ENCODE data around the gene HPS1.

The HPS1 gene

GRCh38 chr10:98373260-98374040 is 73.3 kb downstream of the HPS1 start:
- no peaks in the 10 kb centered on the region for H3K27me3 ChIP-seq (ENCODE audit: insufficient read depth, low read depth)
- no peak for TF ChIP-seq CTCF (conservative IDR thresholded peaks at IDR 0.05; ENCODE audit: low read depth, low read length)
- H3K36me3 ChIP-seq (ENCODE audit: insufficient read depth), result no peaks in the 10 kb centered on the region
- no peaks in the 10 kb centered on the region for H3K79me2 ChIP-seq (ENCODE audit: insufficient read depth, low read depth)
- no peak overlapping the region for H3K4me2 ChIP-seq
- no peak overlapping the region for H2AFZ ChIP-seq (ENCODE audit: low read depth)
- H3K9ac ChIP-seq, result no peak overlapping the region
- no peaks in the 10 kb centered on the region for H3K4me1 ChIP-seq (ENCODE audit: low read depth, poor library complexity, severe bottlenecking)
- no peaks in the 10 kb centered on the region for H4K20me1 ChIP-seq (ENCODE audit: insufficient read depth)
- H3K27ac ChIP-seq, result no peak overlapping the region
- no peak overlapping the region for H3K4me3 ChIP-seq (IDR thresholded peaks at IDR 0.05; ENCODE audit: insufficient read depth, low read depth, low read length)

GRCh38 chr10:98370831-98371820 is 75.6 kb downstream of the HPS1 start:
- Histone ChIP-seq H3K27ac (no peak overlapping the region), H4K20me1 (ENCODE audit: insufficient read depth) (no peaks in the 10 kb centered on the region), H3K4me1 (ENCODE audit: low read depth, poor library complexity, severe bottlenecking) (no peaks in the 10 kb centered on the region), H3K4me2 (no peak overlapping the region), H3K27me3 (ENCODE audit: insufficient read depth, low read depth) (no peaks in the 10 kb centered on the region), H2AFZ (ENCODE audit: low read depth) (no peak overlapping the region), H3K36me3 (ENCODE audit: insufficient read depth) (no peaks in the 10 kb centered on the region), H3K9ac (no peak overlapping the region), H3K79me2 (ENCODE audit: insufficient read depth, low read depth) (no peaks in the 10 kb centered on the region), H3K4me3 (IDR thresholded peaks at IDR 0.05; ENCODE audit: insufficient read depth, low read depth, low read length) (no peak overlapping the region)
- no peak for TF ChIP-seq CTCF (conservative IDR thresholded peaks at IDR 0.05; ENCODE audit: low read depth, low read length)

- no peak overlapping the region for H3K4me2 ChIP-seq
- H2AFZ ChIP-seq (ENCODE audit: low read depth), result no peak overlapping the region
- no peaks in the 10 kb centered on the region for H3K79me2 ChIP-seq (ENCODE audit: insufficient read depth, low read depth)
- no peaks in the 10 kb centered on the region for H3K36me3 ChIP-seq (ENCODE audit: insufficient read depth)
- no peaks in the 10 kb centered on the region for H4K20me1 ChIP-seq (ENCODE audit: insufficient read depth)
- no peaks in the 10 kb centered on the region for H3K4me1 ChIP-seq (ENCODE audit: low read depth, poor library complexity, severe bottlenecking)
- no peak overlapping the region for H3K9ac ChIP-seq
- TF ChIP-seq CTCF (conservative IDR thresholded peaks at IDR 0.05; ENCODE audit: low read depth, low read length), result no peak
- H3K27me3 ChIP-seq (ENCODE audit: insufficient read depth, low read depth), result no peaks in the 10 kb centered on the region
- H3K4me3 ChIP-seq (IDR thresholded peaks at IDR 0.05; ENCODE audit: insufficient read depth, low read depth, low read length), result no peak overlapping the region
- H3K27ac ChIP-seq, result no peak overlapping the region
Observed at GRCh38 chr10:98369801-98370200, 76.9 kb downstream of the HPS1 start.

GRCh38 chr10:98368644-98369043 is 78.1 kb downstream of the HPS1 start:
- no peak overlapping the region for H3K9ac ChIP-seq
- no peak overlapping the region for H3K27ac ChIP-seq
- no peaks in the 10 kb centered on the region for H3K27me3 ChIP-seq (ENCODE audit: insufficient read depth, low read depth)
- no peaks in the 10 kb centered on the region for H3K36me3 ChIP-seq (ENCODE audit: insufficient read depth)
- no peaks in the 10 kb centered on the region for H4K20me1 ChIP-seq (ENCODE audit: insufficient read depth)
- no peaks in the 10 kb centered on the region for H3K79me2 ChIP-seq (ENCODE audit: insufficient read depth, low read depth)
- H3K4me3 ChIP-seq (IDR thresholded peaks at IDR 0.05; ENCODE audit: insufficient read depth, low read depth, low read length), result no peak overlapping the region
- no peak for TF ChIP-seq CTCF (conservative IDR thresholded peaks at IDR 0.05; ENCODE audit: low read depth, low read length)
- no peak overlapping the region for H2AFZ ChIP-seq (ENCODE audit: low read depth)
- no peaks in the 10 kb centered on the region for H3K4me1 ChIP-seq (ENCODE audit: low read depth, poor library complexity, severe bottlenecking)
- no peak overlapping the region for H3K4me2 ChIP-seq
